ENCODE data around the gene UBR4. TPM values are rescaled to one million over a fixed set of nuclear protein-coding genes. Genes with fewer than 3 reads are reported as not detected.

UBR4 gene
- total RNA-seq, 1 donor from 2014 or later = 58.1 TPM

DNA sequence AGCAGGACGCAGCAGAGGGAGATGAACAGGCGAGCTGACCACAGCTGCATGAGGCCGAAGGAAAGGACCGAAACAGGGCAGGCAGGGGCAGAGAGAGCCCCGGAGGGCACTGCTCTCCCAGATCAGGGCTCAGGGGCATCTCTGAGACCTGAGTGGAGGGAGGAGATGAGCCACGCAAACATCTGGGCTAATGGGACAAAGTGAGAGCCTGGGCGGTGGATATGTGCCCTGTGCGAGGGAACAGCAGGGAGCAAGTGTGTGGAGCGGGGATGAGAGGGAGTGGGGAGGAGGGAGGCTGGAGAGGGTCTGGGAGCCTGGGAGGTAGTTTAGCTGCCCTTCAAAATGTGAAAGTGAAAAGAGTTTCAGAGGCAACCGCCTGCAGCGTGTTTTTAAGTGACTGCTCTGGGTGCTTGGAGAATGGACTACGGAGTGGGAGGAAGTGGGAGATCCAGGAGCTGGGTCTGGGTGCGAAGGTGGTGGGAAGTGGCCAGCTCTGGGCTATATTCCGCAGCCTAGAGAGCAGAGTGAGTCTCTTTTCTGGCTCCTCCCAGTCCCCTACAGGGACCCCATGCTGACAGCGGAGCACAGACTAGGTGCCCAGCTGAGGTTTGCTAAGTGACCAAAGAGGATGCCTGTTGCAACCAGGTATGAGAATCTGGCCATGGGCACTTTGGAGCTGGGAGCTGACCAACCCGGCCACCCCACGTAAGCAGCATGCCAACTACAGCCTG, 139.0 kb downstream of the UBR4 start:
- intact Hi-C loops (cut with DNase I) = no loop called here
- no peak for DNase-seq
- no peak for ATAC-seq (ENCODE audit: poor library complexity)

- intact Hi-C loops (cut with DNase I) = no loop called here
- DNase-seq = no peak
- ATAC-seq (ENCODE audit: poor library complexity) = no peak
Measured at GRCh38 chr1:19070197-19070651, 139.8 kb downstream of the UBR4 start.

GRCh38 chr1:19068639-19069276, 141.3 kb downstream of the UBR4 start:
- DNase-seq (no peak), ATAC-seq (ENCODE audit: poor library complexity) (no peak)
- intact Hi-C loops (cut with DNase I) = no loop called here

- intact Hi-C loops (cut with DNase I) = no loop called here
- ATAC-seq (ENCODE audit: poor library complexity) (no peak), DNase-seq (no peak)
Measured at GRCh38 chr1:19067912-19068638, 142.0 kb downstream of the UBR4 start.

DNA sequence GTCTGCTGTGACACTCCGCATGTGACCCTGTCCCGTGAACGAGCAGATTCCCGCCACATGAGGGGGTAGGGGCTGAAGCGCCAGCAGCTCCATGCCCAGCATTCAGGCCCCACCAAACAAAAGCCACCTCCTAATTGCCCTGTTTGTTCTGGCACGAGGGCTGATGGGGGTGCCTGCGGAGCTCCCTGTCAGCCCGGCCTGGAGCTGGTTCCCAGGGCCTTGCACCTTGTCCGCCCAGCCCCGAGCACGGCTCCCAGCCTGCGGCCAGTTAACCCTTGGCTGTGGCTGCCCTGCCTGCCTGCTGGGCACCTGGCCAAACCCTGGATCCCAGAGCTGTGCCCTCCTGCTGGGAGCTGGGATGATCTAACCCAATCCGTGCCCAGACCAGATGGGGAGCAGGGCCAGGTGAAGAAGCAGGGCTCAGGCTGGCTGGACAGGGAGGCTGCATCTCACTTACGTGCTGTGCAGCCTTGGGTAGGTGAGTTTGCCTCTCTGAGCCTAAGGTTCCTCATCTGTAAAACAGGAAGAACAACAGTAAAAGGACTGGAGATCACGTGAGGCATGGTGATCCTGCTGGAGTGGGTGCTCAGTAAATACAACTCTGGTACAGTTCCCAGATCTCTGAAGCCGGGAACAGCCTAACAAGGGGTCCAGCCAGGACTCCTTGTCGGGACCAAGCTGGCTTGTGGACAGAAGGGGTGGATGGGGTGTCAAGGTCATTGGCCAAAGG, 142.7 kb downstream of the UBR4 start:
- DNase-seq (no peak), ATAC-seq (ENCODE audit: poor library complexity) (no peak)
- intact Hi-C loops (cut with DNase I) = no loop called here

DNA sequence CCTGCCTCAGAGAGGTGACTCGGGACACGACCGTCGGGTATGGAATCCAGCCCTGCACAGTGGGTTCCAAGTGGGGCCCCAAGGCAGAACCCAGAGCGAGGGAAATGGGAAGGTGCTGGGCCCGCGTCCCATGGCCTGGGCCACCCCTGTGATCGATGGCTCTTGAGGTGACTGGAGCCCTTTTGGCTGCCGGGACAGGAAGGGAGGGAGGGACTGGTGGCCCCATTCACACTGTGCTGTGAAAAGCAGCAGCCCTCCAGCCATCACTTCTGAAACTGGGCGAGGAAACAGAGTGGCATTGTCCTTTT, 143.2 kb downstream of the UBR4 start:
- ATAC-seq (ENCODE audit: poor library complexity) = no peak

GRCh38 chr1:19066248-19066873, 143.7 kb downstream of the UBR4 start:
- DNase-seq (no peak), ATAC-seq (ENCODE audit: poor library complexity) (no peak)
- intact Hi-C loops (cut with DNase I) = no loop called here

More for the DNA sequence above, 143.2 kb downstream of the UBR4 start:
- DNase-seq = no peak
- intact Hi-C loops (cut with DNase I) = no loop called here

DNA sequence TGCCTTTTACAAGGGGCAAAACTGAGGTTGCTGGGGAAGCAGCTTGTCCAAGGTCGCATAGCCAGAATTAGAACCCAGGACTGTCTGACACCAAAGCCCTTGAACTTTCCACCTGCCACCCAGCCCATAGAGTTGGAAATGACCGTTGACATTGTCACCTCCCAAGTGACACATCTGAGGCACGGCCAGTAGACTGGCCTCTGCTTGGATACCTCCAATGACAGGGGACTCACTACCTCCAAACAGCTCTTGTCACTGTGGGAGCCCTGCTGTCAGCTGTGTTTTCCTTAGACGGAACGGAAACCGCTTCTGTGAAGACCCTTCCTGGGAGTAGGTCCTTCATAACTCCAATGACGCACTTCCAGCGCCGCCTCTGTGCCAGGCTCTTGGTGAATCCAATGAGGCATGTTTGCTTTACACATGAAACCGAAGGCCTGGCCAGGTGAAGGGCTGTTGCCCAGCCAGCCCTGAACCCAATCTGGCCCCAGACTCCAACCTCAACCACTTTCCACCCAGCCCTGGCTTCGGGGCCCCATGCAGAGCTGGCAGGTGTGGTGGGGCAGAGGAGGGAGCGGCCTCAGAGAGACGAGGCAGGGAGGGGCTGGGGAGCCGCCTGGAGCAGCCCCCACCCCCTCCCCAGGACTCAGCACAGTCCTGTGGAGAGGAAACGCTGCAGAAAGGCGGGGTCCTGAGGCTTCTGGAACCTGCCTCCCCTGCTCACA, 144.4 kb downstream of the UBR4 start:
- DNase-seq (no peak), ATAC-seq (ENCODE audit: poor library complexity) (no peak)
- intact Hi-C loops (cut with DNase I) = no loop called here

- intact Hi-C loops (cut with DNase I) = no loop called here
- no peak for ATAC-seq (ENCODE audit: poor library complexity)
- DNase-seq = no peak
Measured at GRCh38 chr1:19064906-19065450, 145.1 kb downstream of the UBR4 start.

DNA sequence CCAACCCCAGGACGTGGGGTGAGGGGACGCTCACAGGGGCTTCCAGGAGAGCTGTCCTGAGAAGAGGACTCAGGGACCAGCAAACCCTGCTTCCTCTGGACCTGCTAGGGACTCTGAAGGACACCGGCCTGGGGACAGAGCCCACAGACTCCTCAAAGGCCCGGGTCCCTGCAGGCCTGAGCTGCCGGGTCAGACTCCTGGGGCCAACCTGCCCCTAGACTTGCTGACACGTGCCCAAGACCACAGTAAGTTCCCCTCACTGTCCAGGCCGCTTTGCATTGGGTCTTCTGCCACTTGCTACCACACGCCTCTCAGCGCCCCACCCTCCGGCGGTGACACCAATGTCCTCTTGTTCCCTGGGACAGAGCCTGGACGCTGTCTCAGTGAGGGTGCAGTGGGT, 146.9 kb downstream of the UBR4 start:
- intact Hi-C loops (cut with DNase I) = no loop called here
- no peak for DNase-seq
- no peak for ATAC-seq (ENCODE audit: poor library complexity)

DNA sequence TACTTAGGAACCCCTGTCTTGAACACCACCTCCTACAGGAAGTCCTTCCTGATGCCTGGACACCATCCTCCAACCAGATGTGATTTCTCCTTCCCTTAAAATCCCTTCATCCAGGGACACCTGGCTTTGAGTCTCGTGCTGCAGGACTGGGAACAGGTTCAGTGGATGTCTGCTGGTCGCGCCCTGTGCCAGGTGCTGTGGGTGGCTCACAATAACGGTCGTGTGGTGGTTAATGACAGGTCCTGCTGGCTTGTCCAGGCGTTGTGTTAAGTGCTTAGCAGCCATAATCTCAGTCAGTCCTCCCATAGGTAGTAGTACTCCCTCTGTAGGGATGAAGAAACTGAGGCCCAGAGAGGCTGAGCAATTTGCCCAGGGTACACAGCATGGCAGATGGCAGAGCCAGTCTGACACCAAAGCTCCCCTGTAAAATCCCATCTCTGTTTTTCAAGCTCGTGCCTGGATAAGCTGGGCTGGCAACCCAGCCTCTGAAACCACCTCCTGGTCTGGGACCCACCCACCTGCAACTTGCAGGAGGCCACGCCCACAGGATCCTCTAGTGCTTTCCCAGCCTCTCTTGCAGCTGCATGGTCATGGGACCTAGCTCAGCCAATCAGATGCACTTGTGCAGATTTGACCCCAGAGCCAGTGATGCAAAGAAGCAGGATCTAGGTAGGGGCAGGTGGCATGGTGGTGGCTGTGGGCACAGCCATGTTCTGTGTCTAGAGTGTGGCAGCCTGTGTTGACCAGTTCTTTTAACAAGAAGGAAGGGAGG, 147.6 kb downstream of the UBR4 start:
- no peak for ATAC-seq (ENCODE audit: poor library complexity)
- DNase-seq = no peak
- intact Hi-C loops (cut with DNase I) = no loop called here

DNA sequence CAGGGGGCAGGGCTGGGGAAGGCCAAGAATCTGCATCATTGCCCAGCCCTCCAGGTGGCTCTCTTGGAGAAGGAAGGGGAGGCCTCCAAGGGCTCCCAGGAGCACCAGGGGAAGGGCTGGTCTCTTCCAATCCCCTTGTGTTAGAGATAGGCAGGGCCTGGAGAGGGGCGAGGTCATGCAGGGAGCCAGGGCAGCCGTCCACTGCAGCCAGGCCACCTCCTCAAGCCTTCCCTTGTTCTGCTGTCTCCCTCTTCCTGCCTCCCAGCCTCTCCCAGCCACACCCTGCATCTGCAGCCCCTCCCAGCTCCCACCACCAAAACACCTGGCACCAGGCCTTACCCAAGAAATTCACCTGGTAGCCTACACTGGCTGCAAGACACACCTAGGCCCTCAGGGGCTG, 148.3 kb downstream of the UBR4 start:
- intact Hi-C loops (cut with DNase I) = no loop called here
- ATAC-seq (ENCODE audit: poor library complexity) = no peak
- DNase-seq = no peak

GRCh38 chr1:19061343-19061742, 148.7 kb downstream of the UBR4 start:
- ATAC-seq (ENCODE audit: poor library complexity) (no peak), DNase-seq (no peak)
- intact Hi-C loops (cut with DNase I) = no loop called here

GRCh38 chr1:19059773-19060172, 150.3 kb downstream of the UBR4 start:
- DNase-seq (no peak), ATAC-seq (ENCODE audit: poor library complexity) (no peak)
- intact Hi-C loops (cut with DNase I) = no loop called here

DNA sequence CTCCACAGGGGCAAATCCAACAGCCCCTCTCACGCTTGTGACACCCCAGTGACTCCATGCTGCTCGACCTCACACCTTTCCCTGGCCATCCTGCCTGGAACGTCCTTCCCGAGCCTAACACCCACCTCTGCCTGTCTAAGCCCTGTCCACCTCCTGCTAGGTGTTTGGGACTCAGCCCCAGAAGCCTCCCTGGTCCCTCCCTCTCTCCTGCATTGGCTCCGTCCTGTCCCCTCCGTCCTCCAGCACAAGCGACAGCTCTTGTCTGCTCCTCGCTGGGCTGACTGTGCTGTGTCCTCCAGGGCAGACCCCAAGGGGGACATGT, 151.6 kb downstream of the UBR4 start:
- intact Hi-C loops (cut with DNase I) = no loop called here
- no peak for DNase-seq
- no peak for ATAC-seq (ENCODE audit: poor library complexity)

GRCh38 chr1:19057784-19058475, 152.1 kb downstream of the UBR4 start:
- DNase-seq (no peak), ATAC-seq (ENCODE audit: poor library complexity) (no peak)
- intact Hi-C loops (cut with DNase I) = no loop called here

DNA sequence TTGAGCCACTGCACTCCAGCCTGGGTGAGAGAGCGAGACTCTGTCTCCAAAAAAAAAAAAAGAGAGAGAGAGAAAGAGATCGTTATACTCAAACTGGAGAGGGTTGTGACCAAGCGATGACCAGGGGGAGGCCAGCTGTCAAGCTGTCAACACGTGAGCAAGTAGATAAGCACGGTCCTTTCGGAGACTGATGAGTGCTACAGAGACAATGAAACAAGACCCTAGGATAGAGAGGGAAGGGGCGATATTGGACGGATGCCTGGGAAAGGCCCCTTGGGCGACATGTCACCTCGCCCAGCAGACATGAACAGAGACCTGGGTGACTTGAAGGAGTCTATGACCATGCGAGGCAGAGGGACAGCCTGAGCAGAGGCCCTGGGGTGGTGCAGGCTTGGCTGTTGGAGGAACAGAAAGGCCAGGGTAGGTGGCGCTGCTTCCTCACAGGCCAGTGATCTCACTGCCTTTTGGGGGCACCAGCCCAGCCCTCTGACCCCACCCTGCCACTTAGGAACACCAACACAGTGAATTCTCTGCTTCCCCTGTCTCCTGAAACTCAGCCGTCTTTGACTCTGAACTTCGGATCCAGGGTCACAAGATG, 152.8 kb downstream of the UBR4 start:
- ATAC-seq (ENCODE audit: poor library complexity) (no peak), DNase-seq (no peak)
- intact Hi-C loops (cut with DNase I) = no loop called here

All from Right ventricle myocardium superior (tissue), 1 donor.